ENCODE results near the gene CACHD1.

DNA sequence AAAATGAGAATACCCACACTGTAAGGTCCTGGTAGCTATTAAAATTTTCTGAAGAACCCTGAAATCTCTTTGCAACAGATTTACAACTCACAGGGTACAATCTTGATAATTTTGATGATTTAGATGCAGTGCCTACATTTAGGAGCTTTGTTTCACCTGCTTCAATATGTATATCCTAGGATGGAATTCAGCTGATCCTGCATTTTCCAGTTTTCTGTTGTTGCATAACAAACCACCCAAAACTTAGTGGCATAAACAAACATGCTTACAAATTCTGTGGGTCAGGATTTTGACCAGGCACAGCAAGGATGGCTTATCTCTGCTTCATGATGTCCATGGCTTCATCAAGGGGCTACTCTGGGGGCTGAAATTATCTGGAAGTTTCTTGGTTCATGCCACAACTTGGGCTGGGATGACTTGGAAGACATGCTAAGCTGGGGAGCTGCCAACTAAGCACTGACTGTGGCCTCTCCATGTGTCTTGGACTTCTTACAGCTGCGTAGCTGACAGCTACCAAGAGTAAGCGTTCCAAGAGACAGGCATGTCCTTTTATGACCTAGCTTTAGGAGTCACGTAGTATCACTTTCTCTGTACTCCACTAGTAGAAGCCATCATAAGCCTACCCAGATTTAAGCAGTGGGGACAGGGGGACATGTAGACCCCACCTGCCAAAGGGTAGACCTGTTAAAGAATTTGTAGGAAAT is 108.5 kb downstream of the CACHD1 start:
- TF ChIP-seq CEBPB (IDR thresholded peaks at IDR 0.05; ENCODE audit: low read depth) (no peak), POLR2A (IDR thresholded peaks at IDR 0.05; ENCODE audit: borderline replicate concordance, extremely low read depth, insufficient read depth, insufficient read length) (no peak), JUND (IDR thresholded peaks at IDR 0.05) (no peak), YY1 (IDR thresholded peaks at IDR 0.05; ENCODE audit: extremely low read depth, insufficient replicate concordance, low read depth, low read length) (no peak), EZH2phosphoT487 (IDR thresholded peaks at IDR 0.05; ENCODE audit: borderline replicate concordance) (no peak), POLR2AphosphoS5 (IDR thresholded peaks at IDR 0.05; ENCODE audit: low read depth, low read length) (no peak), EZH2 (IDR thresholded peaks at IDR 0.05) (no peak), SP1 (IDR thresholded peaks at IDR 0.05; ENCODE audit: low read depth) (no peak), ELF1 (IDR thresholded peaks at IDR 0.05; ENCODE audit: borderline replicate concordance, low read depth) (no peak), RAD21 (IDR thresholded peaks at IDR 0.05; ENCODE audit: low read depth) (no peak)
- TF ChIP-seq, protein P1, sequence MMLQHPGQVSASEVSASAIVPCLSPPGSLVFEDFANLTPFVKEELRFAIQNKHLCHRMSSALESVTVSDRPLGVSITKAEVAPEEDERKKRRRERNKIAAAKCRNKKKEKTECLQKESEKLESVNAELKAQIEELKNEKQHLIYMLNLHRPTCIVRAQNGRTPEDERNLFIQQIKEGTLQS (IDR thresholded peaks at IDR 0.05): no peak
- TF ChIP-seq, protein P2, sequence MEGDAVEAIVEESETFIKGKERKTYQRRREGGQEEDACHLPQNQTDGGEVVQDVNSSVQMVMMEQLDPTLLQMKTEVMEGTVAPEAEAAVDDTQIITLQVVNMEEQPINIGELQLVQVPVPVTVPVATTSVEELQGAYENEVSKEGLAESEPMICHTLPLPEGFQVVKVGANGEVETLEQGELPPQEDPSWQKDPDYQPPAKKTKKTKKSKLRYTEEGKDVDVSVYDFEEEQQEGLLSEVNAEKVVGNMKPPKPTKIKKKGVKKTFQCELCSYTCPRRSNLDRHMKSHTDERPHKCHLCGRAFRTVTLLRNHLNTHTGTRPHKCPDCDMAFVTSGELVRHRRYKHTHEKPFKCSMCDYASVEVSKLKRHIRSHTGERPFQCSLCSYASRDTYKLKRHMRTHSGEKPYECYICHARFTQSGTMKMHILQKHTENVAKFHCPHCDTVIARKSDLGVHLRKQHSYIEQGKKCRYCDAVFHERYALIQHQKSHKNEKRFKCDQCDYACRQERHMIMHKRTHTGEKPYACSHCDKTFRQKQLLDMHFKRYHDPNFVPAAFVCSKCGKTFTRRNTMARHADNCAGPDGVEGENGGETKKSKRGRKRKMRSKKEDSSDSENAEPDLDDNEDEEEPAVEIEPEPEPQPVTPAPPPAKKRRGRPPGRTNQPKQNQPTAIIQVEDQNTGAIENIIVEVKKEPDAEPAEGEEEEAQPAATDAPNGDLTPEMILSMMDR (IDR thresholded peaks at IDR 0.05 in 2 of 3, conservative IDR thresholded peaks at IDR 0.05 in 1 of 3; ENCODE audit: borderline replicate concordance in 1 of 3, insufficient read depth in 1 of 3, low read depth in 2 of 3, low read length in 2 of 3): no peak
- TF ChIP-seq, protein P3, sequence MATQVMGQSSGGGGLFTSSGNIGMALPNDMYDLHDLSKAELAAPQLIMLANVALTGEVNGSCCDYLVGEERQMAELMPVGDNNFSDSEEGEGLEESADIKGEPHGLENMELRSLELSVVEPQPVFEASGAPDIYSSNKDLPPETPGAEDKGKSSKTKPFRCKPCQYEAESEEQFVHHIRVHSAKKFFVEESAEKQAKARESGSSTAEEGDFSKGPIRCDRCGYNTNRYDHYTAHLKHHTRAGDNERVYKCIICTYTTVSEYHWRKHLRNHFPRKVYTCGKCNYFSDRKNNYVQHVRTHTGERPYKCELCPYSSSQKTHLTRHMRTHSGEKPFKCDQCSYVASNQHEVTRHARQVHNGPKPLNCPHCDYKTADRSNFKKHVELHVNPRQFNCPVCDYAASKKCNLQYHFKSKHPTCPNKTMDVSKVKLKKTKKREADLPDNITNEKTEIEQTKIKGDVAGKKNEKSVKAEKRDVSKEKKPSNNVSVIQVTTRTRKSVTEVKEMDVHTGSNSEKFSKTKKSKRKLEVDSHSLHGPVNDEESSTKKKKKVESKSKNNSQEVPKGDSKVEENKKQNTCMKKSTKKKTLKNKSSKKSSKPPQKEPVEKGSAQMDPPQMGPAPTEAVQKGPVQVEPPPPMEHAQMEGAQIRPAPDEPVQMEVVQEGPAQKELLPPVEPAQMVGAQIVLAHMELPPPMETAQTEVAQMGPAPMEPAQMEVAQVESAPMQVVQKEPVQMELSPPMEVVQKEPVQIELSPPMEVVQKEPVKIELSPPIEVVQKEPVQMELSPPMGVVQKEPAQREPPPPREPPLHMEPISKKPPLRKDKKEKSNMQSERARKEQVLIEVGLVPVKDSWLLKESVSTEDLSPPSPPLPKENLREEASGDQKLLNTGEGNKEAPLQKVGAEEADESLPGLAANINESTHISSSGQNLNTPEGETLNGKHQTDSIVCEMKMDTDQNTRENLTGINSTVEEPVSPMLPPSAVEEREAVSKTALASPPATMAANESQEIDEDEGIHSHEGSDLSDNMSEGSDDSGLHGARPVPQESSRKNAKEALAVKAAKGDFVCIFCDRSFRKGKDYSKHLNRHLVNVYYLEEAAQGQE (IDR thresholded peaks at IDR 0.05; ENCODE audit: low read depth): no peak
- TF ChIP-seq, protein P4, sequence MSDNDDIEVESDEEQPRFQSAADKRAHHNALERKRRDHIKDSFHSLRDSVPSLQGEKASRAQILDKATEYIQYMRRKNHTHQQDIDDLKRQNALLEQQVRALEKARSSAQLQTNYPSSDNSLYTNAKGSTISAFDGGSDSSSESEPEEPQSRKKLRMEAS (IDR thresholded peaks at IDR 0.05): no peak

Data from HCT116 (cell line).